ENCODE data around the gene KRT34.
"Not testable (repeated sequence)": the region's sequence is repeated elsewhere in the genome, so short reads cannot be mapped to it uniquely, and the experiment has no call there.

KRT34 gene

DNA sequence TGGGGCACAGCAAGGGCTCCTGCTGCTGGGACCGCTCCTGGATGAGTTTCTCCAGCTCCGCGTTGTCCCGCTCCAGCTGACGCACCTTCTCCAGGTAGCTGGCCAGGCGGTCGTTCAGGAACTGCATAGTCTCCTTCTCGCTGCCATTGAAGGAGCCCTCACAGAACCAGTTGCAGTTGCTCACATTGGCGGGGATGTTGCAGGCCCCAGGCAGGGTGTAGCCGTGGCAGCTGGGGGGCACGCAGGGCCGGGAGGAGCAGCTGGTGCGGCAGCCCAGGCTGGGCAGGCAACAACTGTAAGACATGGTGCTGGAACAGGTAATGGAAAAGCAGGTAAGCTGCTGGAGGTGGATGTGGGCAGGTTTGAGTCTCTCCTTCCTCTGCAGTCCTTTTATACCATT, at the start of gene KRT34:
KRT34 (minus strand) TSS at position 364 of the 400 bp plus-strand sequence; CDS start at position 304, 60 bp downstream.
- DNase-seq (ENCODE audit: low read depth): not testable (repeated sequence)

- DNase-seq (ENCODE audit: low read depth): not testable (repeated sequence)
Observed at GRCh38 chr17:41430376-41430775, 48.3 kb upstream of the KRT34 start.

- no peak for DNase-seq (ENCODE audit: low read depth)
Observed at GRCh38 chr17:41429667-41430066, 47.6 kb upstream of the KRT34 start.

GRCh38 chr17:41428591-41429291, 46.6 kb upstream of the KRT34 start:
- DNase-seq (ENCODE audit: low read depth): no peak

DNA sequence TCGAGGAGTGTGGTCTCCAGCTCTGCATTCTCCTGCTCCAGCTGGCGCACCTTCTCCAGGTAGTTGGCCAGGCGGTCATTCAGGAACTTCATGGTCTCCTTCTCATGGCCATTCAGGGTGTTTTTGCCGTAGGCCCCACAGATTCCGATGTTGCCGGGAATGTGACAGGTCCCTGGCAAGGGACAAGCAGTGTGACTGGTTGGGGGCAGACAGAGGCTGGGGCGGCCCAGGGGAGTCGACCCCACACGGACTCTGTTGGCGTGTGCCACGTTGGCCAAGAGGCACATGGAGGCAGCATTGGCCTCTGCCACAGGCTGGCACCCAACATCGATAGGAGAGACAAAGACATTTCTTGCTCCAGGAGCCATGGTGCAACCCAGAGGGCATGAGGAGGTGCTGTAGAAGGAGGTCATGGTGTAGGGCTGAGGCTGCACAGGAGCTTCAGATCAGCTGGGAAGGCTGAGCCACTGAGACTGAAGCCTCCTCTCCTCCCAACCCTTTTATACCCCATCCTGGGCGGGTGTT, 42.1 kb upstream of the KRT34 start, which contains the start of gene KRT37:
KRT37 (minus strand) TSS at position 475 of the 525 bp plus-strand sequence; CDS start at position 413, 62 bp downstream.
- DNase-seq (ENCODE audit: low read depth): no peak

GRCh38 chr17:41422586-41422985, 40.5 kb upstream of the KRT34 start:
- DNase-seq (ENCODE audit: low read depth): not testable (repeated sequence)

DNA sequence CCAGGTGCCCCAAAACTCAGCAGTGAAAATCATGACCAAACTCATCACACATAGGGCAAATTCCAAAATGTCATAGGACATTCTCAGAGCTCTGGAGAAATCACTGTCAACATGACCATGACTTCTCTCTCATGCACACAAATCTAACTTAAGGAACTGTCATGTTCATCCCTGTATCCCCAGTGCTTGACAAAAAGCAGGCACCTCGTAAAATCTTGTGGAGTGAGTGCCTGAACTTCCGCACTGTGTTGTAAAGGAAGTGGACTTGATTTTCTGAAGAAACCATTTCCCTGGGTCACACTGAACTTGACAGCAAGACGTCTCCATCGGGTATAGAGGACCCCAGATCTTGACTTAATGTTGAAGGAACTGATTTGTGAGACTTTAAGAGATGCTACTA, 39.5 kb upstream of the KRT34 start:
- no peak for DNase-seq (ENCODE audit: low read depth)

DNA sequence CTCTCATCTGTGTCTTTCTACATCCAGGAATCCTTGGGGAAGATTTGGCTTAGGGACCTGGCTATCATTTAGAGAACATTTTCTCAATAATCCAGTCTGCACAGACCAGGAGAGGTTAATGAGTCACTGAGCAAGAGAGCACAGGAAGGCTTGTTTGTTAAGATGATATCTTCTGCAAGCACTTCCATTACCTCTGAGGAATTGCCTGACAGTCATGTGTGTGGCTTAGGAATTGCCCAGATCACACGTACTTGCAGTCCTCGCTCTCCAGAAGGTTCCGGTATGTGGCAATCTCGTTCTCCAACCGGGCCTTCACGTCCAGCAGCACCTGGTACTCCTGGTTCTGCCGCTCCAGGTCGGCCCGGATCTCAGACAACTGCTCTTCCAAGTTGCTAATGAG, 39.0 kb upstream of the KRT34 start:
- DNase-seq (ENCODE audit: low read depth): no peak

DNA sequence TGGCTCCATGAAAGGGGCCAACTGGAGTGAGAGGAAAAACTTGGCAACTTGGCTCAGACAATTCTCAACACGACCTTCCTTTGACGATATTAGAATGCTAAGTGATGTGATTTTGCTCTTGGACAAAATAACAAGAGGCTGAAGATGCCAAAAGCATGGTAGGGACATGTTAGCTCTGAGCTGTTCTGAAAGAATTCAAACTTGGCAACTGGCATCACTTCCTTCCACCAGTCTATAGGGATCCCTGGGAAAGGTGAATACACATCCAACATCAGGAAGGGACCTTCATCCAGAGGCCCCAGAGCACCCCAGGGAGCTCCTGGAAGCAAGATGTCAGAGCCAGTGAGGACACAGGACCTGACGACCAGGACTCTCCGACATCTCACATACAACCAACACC, 38.0 kb upstream of the KRT34 start:
- DNase-seq (ENCODE audit: low read depth): no peak

- DNase-seq (ENCODE audit: low read depth): no peak
Observed at GRCh38 chr17:41419716-41420115, 37.6 kb upstream of the KRT34 start.

- DNase-seq (ENCODE audit: low read depth): no peak
Observed at GRCh38 chr17:41418116-41418860, 36.2 kb upstream of the KRT34 start.

- DNase-seq (ENCODE audit: low read depth): no peak
Observed at GRCh38 chr17:41417576-41418015, 35.5 kb upstream of the KRT34 start.

- no peak for DNase-seq (ENCODE audit: low read depth)
Observed at GRCh38 chr17:41417127-41417526, 35.0 kb upstream of the KRT34 start.

GRCh38 chr17:41416479-41416878, 34.4 kb upstream of the KRT34 start:
- DNase-seq (ENCODE audit: low read depth): no peak

DNA sequence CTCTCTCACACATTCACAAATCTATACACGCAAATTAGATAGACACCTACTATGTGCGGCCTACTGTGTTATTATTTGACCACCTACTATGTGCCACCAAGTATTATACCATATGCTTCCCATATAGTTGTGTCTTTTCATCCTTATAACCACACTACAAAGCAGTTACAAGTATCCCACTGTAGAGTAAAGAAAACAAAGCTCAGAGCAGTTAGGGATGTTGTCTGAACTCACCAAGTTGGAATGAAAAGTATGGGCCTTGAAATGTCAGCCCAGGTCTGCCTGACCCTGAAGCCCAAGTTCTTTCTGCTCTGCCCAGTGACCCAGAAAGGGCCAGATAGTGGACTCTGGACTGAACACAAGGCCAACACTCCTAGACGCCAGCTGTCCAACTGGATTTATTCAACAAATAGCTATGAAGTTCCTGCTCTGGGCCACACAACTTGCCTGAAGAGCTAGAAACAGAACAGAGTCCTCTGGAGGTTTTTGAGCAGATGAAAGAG, 33.8 kb upstream of the KRT34 start:
- DNase-seq (ENCODE audit: low read depth): no peak

DNA sequence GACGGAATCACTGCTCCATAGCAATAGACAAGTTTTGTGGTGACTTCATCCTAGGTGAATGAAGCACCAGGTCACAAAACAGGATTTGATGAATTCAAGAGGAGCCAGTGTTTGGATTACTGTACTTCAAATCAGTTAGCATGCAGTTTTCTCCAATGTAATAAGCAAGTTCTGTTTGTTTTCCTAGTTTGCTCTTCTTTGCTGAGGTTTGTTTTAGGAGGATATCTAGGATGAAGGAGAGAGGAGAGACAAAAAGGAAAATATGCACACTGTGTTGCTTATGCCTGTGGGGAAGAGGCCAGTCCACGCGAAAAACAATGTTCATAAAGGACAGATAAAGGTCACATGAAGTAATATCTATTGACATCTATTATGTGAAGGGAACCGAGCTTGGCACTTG, 33.3 kb upstream of the KRT34 start:
- no peak for DNase-seq (ENCODE audit: low read depth)

DNA sequence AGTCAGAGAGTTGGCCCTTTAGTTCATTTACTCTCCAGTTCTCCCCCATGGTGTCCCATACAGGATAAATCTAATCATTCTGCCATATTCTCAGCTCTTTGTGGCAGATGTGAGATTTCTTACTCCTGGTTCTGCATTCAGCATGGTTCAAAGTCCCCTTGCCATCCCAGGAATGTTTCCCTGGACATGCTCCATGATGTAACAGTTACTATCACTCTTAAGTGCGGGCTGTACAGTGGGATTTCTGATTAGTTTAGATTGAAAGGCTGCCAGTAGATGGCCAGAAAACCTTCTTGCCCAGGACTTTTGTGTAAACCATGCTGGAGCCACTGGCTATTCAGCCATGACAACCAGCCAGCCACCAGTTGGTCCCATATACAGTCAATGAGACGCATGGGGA, 31.9 kb upstream of the KRT34 start:
- no peak for DNase-seq (ENCODE audit: low read depth)

DNA sequence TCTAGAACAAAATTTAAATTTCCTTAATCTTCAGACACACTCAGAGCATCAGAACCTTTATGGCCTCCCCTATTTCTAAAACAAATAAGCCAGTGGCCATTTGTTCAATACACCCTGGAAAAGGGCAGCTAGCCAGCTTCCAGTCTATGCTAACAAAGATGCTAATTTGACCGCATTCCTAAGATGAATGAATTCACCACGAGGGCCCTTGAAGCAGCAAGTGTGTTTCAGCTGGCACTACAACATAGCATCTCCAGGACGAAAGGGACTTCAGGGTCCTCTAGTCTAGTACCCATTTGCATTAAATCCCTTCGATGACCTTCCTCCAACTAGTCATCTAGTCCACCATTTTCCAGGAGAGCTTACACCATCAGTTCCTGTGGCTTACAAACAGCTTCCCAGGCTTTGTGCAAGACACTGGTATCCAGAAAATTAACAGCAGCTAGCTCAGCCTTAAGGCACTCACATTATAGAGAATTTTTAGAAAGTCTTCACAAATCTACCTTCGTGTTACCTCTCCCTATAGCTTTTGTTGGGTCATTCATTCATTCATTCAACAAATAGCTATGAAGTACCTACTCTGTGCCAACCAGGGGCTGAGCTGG, 31.3 kb upstream of the KRT34 start:
- no peak for DNase-seq (ENCODE audit: low read depth)

DNA sequence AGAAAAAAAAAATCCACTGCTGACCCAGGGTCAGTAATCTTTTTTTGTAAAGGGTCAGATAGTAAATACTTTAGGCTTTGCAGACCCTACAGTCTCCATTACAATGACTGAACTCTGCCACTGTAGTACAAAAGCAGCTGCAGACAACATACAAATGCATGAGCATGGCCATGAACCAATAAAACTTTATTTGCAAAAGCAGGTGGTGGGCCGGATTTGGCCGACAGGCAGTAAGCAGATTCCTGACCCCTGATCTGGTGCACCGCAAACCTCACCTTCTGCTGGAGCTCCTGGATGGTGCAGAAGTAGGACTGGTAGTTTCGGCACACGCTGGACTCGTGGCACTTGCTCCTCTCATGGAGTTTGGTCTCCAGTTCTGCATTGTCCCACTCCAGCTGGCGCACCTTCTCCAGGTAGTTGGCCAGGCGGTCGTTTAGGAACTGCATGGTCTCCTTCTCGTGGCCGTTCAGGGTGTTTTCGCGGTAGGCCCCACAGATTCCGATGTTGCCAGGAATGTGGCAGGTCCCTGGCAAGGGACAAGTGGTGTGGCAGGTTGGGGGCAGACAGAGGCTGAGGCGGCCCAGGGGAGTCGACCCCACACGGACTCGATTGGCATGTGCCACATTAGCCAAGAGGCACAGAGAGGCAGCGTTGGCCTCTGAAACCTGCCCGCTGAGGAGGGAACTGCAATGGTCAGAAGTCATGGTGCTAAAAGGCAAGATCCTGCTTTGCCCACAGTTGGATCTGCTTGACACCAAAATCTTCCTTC, 29.1 kb upstream of the KRT34 start:
- no peak for DNase-seq (ENCODE audit: low read depth)

GRCh38 chr17:41407226-41407625, 25.1 kb upstream of the KRT34 start:
- no peak for DNase-seq (ENCODE audit: low read depth)

DNA sequence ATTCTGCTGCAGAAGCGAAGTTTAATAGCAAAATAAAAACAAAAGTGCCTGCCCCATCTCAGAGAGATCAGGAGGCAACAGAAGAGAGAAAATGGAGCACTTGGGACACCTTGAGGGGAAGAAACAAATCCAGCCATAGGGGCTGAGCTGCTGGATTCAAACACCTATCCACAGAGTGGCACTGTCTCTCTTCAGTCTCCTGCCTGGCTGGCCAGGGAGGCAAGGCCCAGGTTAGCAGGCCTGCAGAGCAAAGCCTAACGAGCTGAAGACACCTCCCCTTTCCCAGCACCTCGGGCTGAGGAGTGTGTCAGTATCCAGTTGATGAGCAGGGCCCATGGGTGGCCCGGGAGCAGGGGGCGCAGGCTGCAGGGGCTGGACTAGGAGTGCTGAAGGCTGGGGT, 24.1 kb upstream of the KRT34 start:
- no peak for DNase-seq (ENCODE audit: low read depth)

Measured in activated T-cell treated with anti-CD3 and anti-CD28 coated beads for 1 hour (primary cell).